Mucosa of stomach (tissue), 1 donor: Measurements from ENCODE around the gene CRTAC1.

Source experiments
- H3K27me3 ChIP-seq: one replicate; pipeline ENCODE4 v1.7.0; 2013; ENCODE audit warnings: mild to moderate bottlenecking, low read length; ENCODE audit not compliant: control insufficient read depth, insufficient read depth
- H3K36me3 ChIP-seq: one replicate; pipeline ENCODE4 v1.7.0; 2013; ENCODE audit warnings: low read length; ENCODE audit not compliant: control insufficient read depth, insufficient read depth
- H3K4me1 ChIP-seq: one replicate; pipeline ENCODE4 v1.7.0; 2013; ENCODE audit warnings: mild to moderate bottlenecking, low read length; ENCODE audit not compliant: control insufficient read depth, insufficient read depth
- H3K4me3 ChIP-seq: one replicate; pipeline ENCODE4 v1.7.0; 2013; ENCODE audit warnings: low read length
- H3K9ac ChIP-seq: one replicate; pipeline ENCODE4 v1.7.0; 2013; ENCODE audit warnings: mild to moderate bottlenecking, low read length, moderate library complexity
- H3K9me3 ChIP-seq: one replicate; pipeline ENCODE4 v1.7.0; 2013; ENCODE audit warnings: mild to moderate bottlenecking, low read length, moderate library complexity; ENCODE audit not compliant: control insufficient read depth
- donor health status: Pancreatic carcinoma.

The CRTAC1 gene

GRCh38 chr10:97898429-97898828, 132.0 kb downstream of the CRTAC1 start:
- H3K4me3 ChIP-seq, result no peak overlapping the region

GRCh38 chr10:97896756-97897358, 133.6 kb downstream of the CRTAC1 start:
- H3K27me3 ChIP-seq, result peaks cover 26% of the 10 kb centered on the region
- no peaks in the 10 kb centered on the region for H3K9me3 ChIP-seq
- no peak overlapping the region for H3K9ac ChIP-seq
- peaks cover 23% of the 10 kb centered on the region for H3K4me1 ChIP-seq
- no peaks in the 10 kb centered on the region for H3K36me3 ChIP-seq
- no peak overlapping the region for H3K4me3 ChIP-seq

More at GRCh38 chr10:97898429-97898828, 132.0 kb downstream of the CRTAC1 start:
- no peaks in the 10 kb centered on the region for H3K9me3 ChIP-seq
- H3K36me3 ChIP-seq, result no peaks in the 10 kb centered on the region
- H3K27me3 ChIP-seq, result peaks cover 22% of the 10 kb centered on the region
- no peak overlapping the region for H3K9ac ChIP-seq
- peaks cover 23% of the 10 kb centered on the region for H3K4me1 ChIP-seq

GRCh38 chr10:97895915-97896314, 134.5 kb downstream of the CRTAC1 start:
- Histone ChIP-seq H3K27me3 (peaks cover 21% of the 10 kb centered on the region), H3K36me3 (no peaks in the 10 kb centered on the region)

GRCh38 chr10:97895084-97895483, 135.3 kb downstream of the CRTAC1 start:
- peaks cover 18% of the 10 kb centered on the region for H3K27me3 ChIP-seq
- no peak overlapping the region for H3K4me3 ChIP-seq
- H3K36me3 ChIP-seq, result no peaks in the 10 kb centered on the region

More at GRCh38 chr10:97895915-97896314, 134.5 kb downstream of the CRTAC1 start:
- Histone ChIP-seq H3K4me1 (peaks cover 23% of the 10 kb centered on the region), H3K9me3 (no peaks in the 10 kb centered on the region), H3K4me3 (no peak overlapping the region), H3K9ac (no peak overlapping the region)

GRCh38 chr10:97894092-97894491, 136.3 kb downstream of the CRTAC1 start:
- no peak overlapping the region for H3K9ac ChIP-seq
- no peaks in the 10 kb centered on the region for H3K9me3 ChIP-seq
- peaks cover 29% of the 10 kb centered on the region for H3K4me1 ChIP-seq
- H3K36me3 ChIP-seq, result no peaks in the 10 kb centered on the region
- peaks cover 13% of the 10 kb centered on the region for H3K27me3 ChIP-seq
- no peak overlapping the region for H3K4me3 ChIP-seq

More at GRCh38 chr10:97895084-97895483, 135.3 kb downstream of the CRTAC1 start:
- H3K4me1 ChIP-seq, result peaks cover 23% of the 10 kb centered on the region
- no peaks in the 10 kb centered on the region for H3K9me3 ChIP-seq
- no peak overlapping the region for H3K9ac ChIP-seq

GRCh38 chr10:97892939-97893338, 137.5 kb downstream of the CRTAC1 start:
- peaks cover 13% of the 10 kb centered on the region for H3K27me3 ChIP-seq
- H3K9me3 ChIP-seq, result no peaks in the 10 kb centered on the region
- no peak overlapping the region for H3K9ac ChIP-seq
- no peaks in the 10 kb centered on the region for H3K36me3 ChIP-seq
- H3K4me3 ChIP-seq, result no peak overlapping the region
- H3K4me1 ChIP-seq, result peaks cover 33% of the 10 kb centered on the region

- Histone ChIP-seq H3K9me3 (no peaks in the 10 kb centered on the region), H3K27me3 (peaks cover 13% of the 10 kb centered on the region), H3K4me3 (no peak overlapping the region), H3K4me1 (peaks cover 38% of the 10 kb centered on the region), H3K9ac (no peak overlapping the region), H3K36me3 (no peaks in the 10 kb centered on the region)
These were observed 137.9 kb downstream of the CRTAC1 start for GRCh38 chr10:97892506-97892905.

- no peaks in the 10 kb centered on the region for H3K36me3 ChIP-seq
- H3K4me3 ChIP-seq, result no peak overlapping the region
- peaks cover 13% of the 10 kb centered on the region for H3K27me3 ChIP-seq
- no peak overlapping the region for H3K9ac ChIP-seq
- H3K4me1 ChIP-seq, result peaks cover 34% of the 10 kb centered on the region
- no peaks in the 10 kb centered on the region for H3K9me3 ChIP-seq
These were observed 138.8 kb downstream of the CRTAC1 start for GRCh38 chr10:97891497-97892167.

GRCh38 chr10:97889461-97890265, 140.8 kb downstream of the CRTAC1 start:
- Histone ChIP-seq H3K27me3 (peaks cover 4% of the 10 kb centered on the region), H3K4me1 (peaks cover 33% of the 10 kb centered on the region), H3K9me3 (no peaks in the 10 kb centered on the region), H3K4me3 (no peak overlapping the region), H3K36me3 (no peaks in the 10 kb centered on the region), H3K9ac (no peak overlapping the region)

GRCh38 chr10:97888641-97889262, 141.7 kb downstream of the CRTAC1 start:
- Histone ChIP-seq H3K4me1 (peaks cover 33% of the 10 kb centered on the region), H3K27me3 (peaks cover 4% of the 10 kb centered on the region), H3K4me3 (no peak overlapping the region), H3K9ac (no peak overlapping the region), H3K9me3 (no peaks in the 10 kb centered on the region), H3K36me3 (no peaks in the 10 kb centered on the region)

GRCh38 chr10:97888134-97888533, 142.3 kb downstream of the CRTAC1 start:
- H3K4me3 ChIP-seq, result no peak overlapping the region
- H3K36me3 ChIP-seq, result no peaks in the 10 kb centered on the region
- H3K27me3 ChIP-seq, result peaks cover 4% of the 10 kb centered on the region
- no peaks in the 10 kb centered on the region for H3K9me3 ChIP-seq
- H3K9ac ChIP-seq, result no peak overlapping the region
- peaks cover 38% of the 10 kb centered on the region for H3K4me1 ChIP-seq
